PC-9 (cell line): ENCODE measurements around the gene IFTAP. TPM values are rescaled to one million over a fixed set of nuclear protein-coding genes. Genes with fewer than 3 reads are reported as not detected.

Experiments used
- BruUV-seq: library from RNA; stranded (reverse); fragments of 400-500 nt; replicated peaks from 2 replicates; lab custom pipeline; 2021; lab: Mats Ljungman, UMichigan
- CTCF ChIA-PET: fragments of 300-600 bp; sonication (Branson Sonifier 250); formaldehyde crosslinking; loops from one replicate; lab custom pipeline; 2022; ENCODE audit warnings: antibody characterized with exemption; lab: Charles Lee
- POLR2A ChIA-PET: fragments of 300-600 bp; sonication (Branson Sonifier 250); formaldehyde crosslinking; loops from one replicate; lab custom pipeline; 2022; ENCODE audit warnings: antibody characterized with exemption; ENCODE audit not compliant: unreplicated experiment; lab: Charles Lee
- DNase-seq, 2 experiments: peaks; one replicate each; pipeline versions ENCODE4 v3.0.0 to v3.0.0-alpha.2; 2015 to 2022; ENCODE audit warnings: mixed read lengths in 1 of 2
- H2AFZ ChIP-seq: fragments of 200-600 bp; sonication (generic); 2 replicates; pipeline ENCODE4 v1.8.1; 2017; ENCODE audit warnings: antibody characterized with exemption
- H3F3A ChIP-seq: fragments of 200-600 bp; sonication (generic); 2 replicates; pipeline ENCODE4 v1.8.1; 2017; ENCODE audit warnings: antibody characterized with exemption, mild to moderate bottlenecking, low read depth; ENCODE audit not compliant: insufficient read depth
- H3K27ac ChIP-seq: fragments of 200-600 bp; sonication (generic); 2 replicates; pipeline ENCODE4 v1.6.1; 2016; ENCODE audit warnings: mixed run types
- H3K27me3 ChIP-seq: fragments of 200-600 bp; sonication (generic); 2 replicates; pipeline ENCODE4 v1.6.1; 2016; ENCODE audit warnings: low read depth, mixed run types; ENCODE audit not compliant: insufficient read depth
- H3K36me3 ChIP-seq: fragments of 200-600 bp; sonication (generic); 2 replicates; pipeline ENCODE4 v1.6.1; 2016; ENCODE audit warnings: low read depth, mixed run types
- H3K4me1 ChIP-seq: fragments of 200-600 bp; sonication (generic); replicated peaks from 2 replicates; pipeline ENCODE4 v1.6.1; 2016; ENCODE audit warnings: mixed run types; ENCODE audit not compliant: insufficient read depth
- H3K4me2 ChIP-seq: fragments of 200-600 bp; sonication (generic); 2 replicates; pipeline ENCODE4 v1.6.1; 2017; ENCODE audit warnings: mixed run types
- H3K4me3 ChIP-seq: fragments of 200-600 bp; sonication (generic); 2 replicates; pipeline ENCODE4 v1.6.1; 2016; ENCODE audit warnings: mixed run types
- H3K79me2 ChIP-seq: fragments of 200-600 bp; sonication (generic); 2 replicates; pipeline ENCODE4 v1.6.1; 2017; ENCODE audit warnings: low read depth, mixed run types
- H3K9me2 ChIP-seq: fragments of 200-600 bp; sonication (generic); 2 replicates; pipeline ENCODE4 v1.8.1; 2017; ENCODE audit warnings: mild to moderate bottlenecking; ENCODE audit not compliant: insufficient read depth
- H3K9me3 ChIP-seq: fragments of 200-600 bp; sonication (generic); 2 replicates; pipeline ENCODE4 v1.8.1; 2016; ENCODE audit warnings: low read depth; ENCODE audit not compliant: insufficient read depth
- H4K20me1 ChIP-seq: fragments of 200-600 bp; sonication (generic); 2 replicates; pipeline ENCODE4 v1.8.1; 2017; ENCODE audit not compliant: insufficient read depth
- CTCF ChIP-seq: fragments of 200-600 bp; sonication (generic); conservative IDR thresholded peaks from 2 replicates; pipeline ENCODE4 v1.6.1; 2017; ENCODE audit warnings: mixed run types, antibody characterized with exemption, mild to moderate bottlenecking, moderate library complexity
- EZH2 ChIP-seq: fragments of 200-600 bp; sonication (generic); IDR thresholded peaks from 2 replicates; pipeline ENCODE4 v1.8.0; 2017; ENCODE audit warnings: antibody characterized with exemption, low read depth
- intact Hi-C: fragments of 100-400 bp; cut with micrococcal nuclease; formaldehyde crosslinking; loops from one replicate; pipeline ENCODE4 v1.10.0; 2022; ENCODE audit not compliant: unreplicated experiment
- total RNA-seq: library from RNA; stranded (reverse); gene quantifications from 2 replicates; pipeline ENCODE4 v1.2.3, GENCODE V29; 2021

Gene IFTAP
- total RNA-seq, 1 experiment from 2014 or later = 18.9 TPM

DNA sequence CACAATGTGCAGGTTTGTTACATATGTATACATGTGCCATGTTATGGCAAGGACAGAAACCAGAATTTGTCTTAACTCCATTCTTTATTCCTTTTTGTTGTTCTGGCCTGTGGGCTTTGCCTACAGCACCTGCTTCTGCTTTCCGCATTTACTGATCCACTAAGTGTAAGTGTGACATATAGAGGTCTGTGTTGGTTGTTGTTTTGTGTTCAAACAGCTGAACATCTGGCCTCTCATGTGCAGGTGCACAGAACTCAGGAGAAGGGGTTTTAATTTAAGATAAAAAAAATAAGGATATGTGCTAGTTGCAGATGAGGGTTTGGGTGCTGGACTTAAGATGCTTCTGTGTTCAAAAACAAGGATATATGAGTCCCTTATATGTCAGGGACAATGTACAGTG, 89.5 kb downstream of the IFTAP start:
- intact Hi-C loops = no loop called here
- Histone ChIP-seq H3F3A (no peaks in the 10 kb centered on the region), H3K36me3 (no peaks in the 10 kb centered on the region), H3K4me1 (no peaks in the 10 kb centered on the region), H3K9me3 (no peaks in the 10 kb centered on the region; the same call in 1 of the 2 replicates), H3K27ac (no peak overlapping the region), H2AFZ (no peak overlapping the region), H3K4me2 (no peak overlapping the region), H3K27me3 (peaks cover 78% of the 10 kb centered on the region), H4K20me1 (no peaks in the 10 kb centered on the region), H3K4me3 (no peak overlapping the region), H3K79me2 (no peaks in the 10 kb centered on the region), H3K9me2 (no peaks in the 10 kb centered on the region; the same call in 1 of the 2 replicates)
- TF ChIP-seq CTCF (no peak), EZH2 (no peak)
- ChIA-PET POLR2A (no interaction called here), CTCF (no interaction called here)
- no TSS peak for BruUV-seq
- no peak for DNase-seq

DNA sequence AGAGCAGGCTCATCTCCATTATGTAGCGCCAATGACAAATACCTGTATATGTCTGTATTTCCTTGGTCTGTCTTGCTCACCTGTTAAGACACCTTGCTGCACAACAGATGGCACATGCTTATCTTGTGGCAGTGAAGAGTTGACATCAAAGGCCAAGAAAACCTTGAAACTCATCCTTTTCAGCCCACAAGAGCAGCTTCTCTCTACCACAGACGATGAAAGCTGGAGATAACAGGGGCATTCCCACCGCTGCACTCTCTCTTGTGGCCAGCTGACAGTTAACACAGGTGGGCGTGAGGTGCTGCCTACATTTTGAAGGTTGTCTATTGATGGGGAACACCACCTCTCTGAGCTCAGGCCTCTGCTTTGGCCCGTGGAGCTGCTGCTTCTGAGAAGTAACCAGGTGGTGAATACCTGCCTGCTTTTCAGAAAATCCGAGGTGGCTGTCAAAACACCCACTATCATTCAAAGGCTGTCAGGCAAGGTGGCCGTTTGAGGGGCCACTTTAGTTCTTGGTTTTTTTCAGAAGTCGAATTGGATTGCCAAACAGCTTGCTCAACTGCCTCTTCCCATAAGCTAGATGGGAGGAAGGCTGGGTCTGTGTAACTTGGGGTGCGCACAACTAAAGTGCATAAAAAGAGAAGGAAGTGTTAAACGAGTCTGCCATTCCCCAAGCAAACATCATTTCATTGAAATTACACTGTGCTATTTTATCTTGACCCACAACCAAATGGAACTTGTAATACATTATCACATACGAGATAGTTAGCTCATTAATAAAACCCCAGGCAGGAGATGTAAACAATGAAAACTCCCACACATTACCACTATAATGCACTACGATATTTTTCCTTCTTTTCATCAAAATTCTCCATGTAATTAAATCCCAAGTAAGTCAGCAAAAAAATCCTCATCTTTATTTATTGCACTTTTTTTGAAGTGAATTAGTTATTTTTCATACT, 90.8 kb downstream of the IFTAP start:
- POLR2A ChIA-PET = no interaction called here
- intact Hi-C loops = no loop called here

DNA sequence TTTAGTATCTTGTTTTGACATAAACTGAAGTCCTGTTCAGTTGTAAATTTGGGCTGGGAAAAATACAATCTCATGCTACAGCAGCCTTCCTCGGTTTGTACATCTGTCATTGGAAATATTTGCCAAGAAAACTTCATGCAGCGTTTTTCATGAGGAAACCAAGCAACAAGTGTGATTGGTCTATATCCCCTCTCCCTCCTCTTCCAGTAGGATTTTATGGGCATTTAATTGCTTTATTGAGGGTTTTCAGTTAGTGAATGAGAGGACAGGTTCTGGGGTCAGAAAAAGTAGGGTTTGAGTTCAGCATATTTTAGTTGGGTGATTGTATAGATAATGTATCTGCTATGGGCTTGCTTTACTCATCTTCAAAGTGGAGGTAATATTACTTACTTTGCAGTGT, 93.8 kb downstream of the IFTAP start:
- H3K36me3 ChIP-seq = no peaks in the 10 kb centered on the region
- no peaks in the 10 kb centered on the region for H3K9me3 ChIP-seq
- CTCF ChIA-PET = no interaction called here
- no peak overlapping the region for H3K4me2 ChIP-seq
- H3K4me1 ChIP-seq = no peaks in the 10 kb centered on the region
- TF ChIP-seq CTCF = no peak
- intact Hi-C loops = no loop called here
- H2AFZ ChIP-seq = no peak overlapping the region
- POLR2A ChIA-PET = no interaction called here
- no peak overlapping the region for H3K27ac ChIP-seq
- no peaks in the 10 kb centered on the region; the same call in 1 of the 2 replicates for H3K9me2 ChIP-seq
- no peaks in the 10 kb centered on the region for H3F3A ChIP-seq
- H3K4me3 ChIP-seq = no peak overlapping the region
- H4K20me1 ChIP-seq = no peaks in the 10 kb centered on the region
- peaks cover 94% of the 10 kb centered on the region for H3K27me3 ChIP-seq
- H3K79me2 ChIP-seq = no peaks in the 10 kb centered on the region
- no peak for DNase-seq
- BruUV-seq = no TSS peak

More for the DNA sequence above, 90.8 kb downstream of the IFTAP start:
- H2AFZ ChIP-seq = no peak overlapping the region
- H3K4me2 ChIP-seq = no peak overlapping the region
- no peak overlapping the region for H3K27ac ChIP-seq
- no peaks in the 10 kb centered on the region for H3K4me1 ChIP-seq
- no peak for DNase-seq
- peaks cover 91% of the 10 kb centered on the region for H3K27me3 ChIP-seq
- no peaks in the 10 kb centered on the region for H3F3A ChIP-seq
- H3K36me3 ChIP-seq = no peaks in the 10 kb centered on the region
- BruUV-seq = no TSS peak
- no peaks in the 10 kb centered on the region; the same call in 1 of the 2 replicates for H3K9me2 ChIP-seq
- H3K4me3 ChIP-seq = no peak overlapping the region
- CTCF ChIA-PET = no interaction called here
- TF ChIP-seq CTCF = no peak
- no peak for TF ChIP-seq EZH2
- no peaks in the 10 kb centered on the region; the same call in 1 of the 2 replicates for H3K9me3 ChIP-seq
- H3K79me2 ChIP-seq = no peaks in the 10 kb centered on the region
- H4K20me1 ChIP-seq = no peaks in the 10 kb centered on the region
